AG10803 (cell line): ENCODE data around the gene ASNS.
A peak's percentile ranks its signal among the peaks of the same experiment; 100 is the strongest.
"Not testable (repeated sequence)": the region's sequence is repeated elsewhere in the genome, so short reads cannot be mapped to it uniquely, and the experiment has no call there.

Experiments
- DNase-seq: peaks from one replicate; pipeline ENCODE4 v3.0.0; 2010; ENCODE audit warnings: low read depth
- H3K4me3 ChIP-seq: 2 replicates; pipeline ENCODE4 v1.5.1; 2011; ENCODE audit warnings: mild to moderate bottlenecking, low read length, control low read depth
- CTCF ChIP-seq: conservative IDR thresholded peaks from 2 replicates; pipeline ENCODE4 v1.5.1; 2011; ENCODE audit warnings: mild to moderate bottlenecking, low read length, control low read depth, inconsistent platforms

The ASNS gene, protein sequence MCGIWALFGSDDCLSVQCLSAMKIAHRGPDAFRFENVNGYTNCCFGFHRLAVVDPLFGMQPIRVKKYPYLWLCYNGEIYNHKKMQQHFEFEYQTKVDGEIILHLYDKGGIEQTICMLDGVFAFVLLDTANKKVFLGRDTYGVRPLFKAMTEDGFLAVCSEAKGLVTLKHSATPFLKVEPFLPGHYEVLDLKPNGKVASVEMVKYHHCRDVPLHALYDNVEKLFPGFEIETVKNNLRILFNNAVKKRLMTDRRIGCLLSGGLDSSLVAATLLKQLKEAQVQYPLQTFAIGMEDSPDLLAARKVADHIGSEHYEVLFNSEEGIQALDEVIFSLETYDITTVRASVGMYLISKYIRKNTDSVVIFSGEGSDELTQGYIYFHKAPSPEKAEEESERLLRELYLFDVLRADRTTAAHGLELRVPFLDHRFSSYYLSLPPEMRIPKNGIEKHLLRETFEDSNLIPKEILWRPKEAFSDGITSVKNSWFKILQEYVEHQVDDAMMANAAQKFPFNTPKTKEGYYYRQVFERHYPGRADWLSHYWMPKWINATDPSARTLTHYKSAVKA

GRCh38 chr7:97872025-97872669, at the start of gene ASNS:
Gene ASNS (minus strand): TSS chr7:97872408. CDS start chr7:97869156, 3,252 bp downstream.
- H3K4me3 ChIP-seq: peak within 1 kb of the TSS; percentile 92
- DNase-seq: peak; percentile 92
- TF ChIP-seq CTCF: peak; percentile 16; the same call in 1 of the 2 replicates

GRCh38 chr7:97921254-97921653, 49.0 kb upstream of the ASNS start:
- H3K4me3 ChIP-seq, DNase-seq: not testable (repeated sequence)

- not testable (repeated sequence) for H3K4me3 ChIP-seq, DNase-seq
Observed at GRCh38 chr7:97915267-97915666, 43.1 kb upstream of the ASNS start.

DNA sequence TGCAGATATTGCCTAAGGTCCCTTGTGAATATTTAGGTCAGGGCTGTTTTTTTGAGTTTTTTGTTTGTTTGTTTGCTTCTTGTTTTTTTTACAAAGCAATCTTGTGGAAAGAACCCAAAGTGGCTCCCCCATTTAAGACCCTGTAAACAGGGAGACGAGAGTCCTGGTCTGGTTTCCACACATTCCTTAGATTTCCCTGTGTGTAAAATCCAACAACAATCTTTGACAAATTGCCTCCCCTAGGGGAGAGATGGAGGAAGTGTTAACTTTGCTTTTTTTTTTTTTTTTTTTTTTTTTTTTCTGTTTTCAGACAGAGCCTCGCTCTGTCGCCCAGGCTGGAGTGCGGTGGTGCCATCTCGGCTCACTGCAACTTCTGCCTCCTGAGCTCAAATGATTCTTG, 40.1 kb upstream of the ASNS start:
- not testable (repeated sequence) for H3K4me3 ChIP-seq, DNase-seq

DNA sequence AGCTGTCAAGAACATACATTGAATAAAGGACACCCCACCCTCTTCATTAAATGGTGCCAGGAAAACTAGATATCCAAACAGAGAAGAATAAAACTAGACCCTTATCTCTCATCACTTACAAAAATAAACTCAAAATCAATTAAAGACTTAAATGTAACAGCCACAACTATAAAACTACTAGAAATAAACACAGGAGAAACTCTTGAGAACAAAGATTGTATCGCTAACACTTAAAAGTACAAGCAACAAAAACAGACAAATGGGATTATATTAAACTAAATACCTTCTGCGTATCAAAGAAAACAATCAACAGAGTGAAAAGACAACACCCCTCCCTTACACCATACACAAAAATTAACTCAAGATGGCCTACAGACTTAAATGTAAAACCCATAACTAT, 24.7 kb upstream of the ASNS start:
- not testable (repeated sequence) for H3K4me3 ChIP-seq, DNase-seq

DNA sequence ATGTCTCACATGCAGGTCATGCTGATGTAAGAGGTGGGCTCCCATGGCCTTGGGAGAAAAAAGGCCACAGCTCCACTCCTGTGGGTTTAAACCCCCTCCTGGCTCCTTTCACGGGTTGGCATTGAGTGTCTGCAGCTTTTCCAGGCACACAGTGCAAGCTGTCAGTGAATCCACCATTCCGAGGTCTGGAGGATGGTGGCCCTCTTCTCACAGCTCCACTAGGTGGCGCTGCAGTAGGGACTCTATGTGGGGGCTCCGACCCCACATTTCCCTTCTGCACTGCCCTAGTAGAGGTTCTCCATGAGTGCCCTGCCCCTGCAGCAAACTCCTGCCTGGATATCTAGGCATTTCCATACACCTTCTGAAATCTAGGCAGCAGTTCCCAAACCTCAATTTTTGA, 19.5 kb upstream of the ASNS start:
- H3K4me3 ChIP-seq, DNase-seq: not testable (repeated sequence)

- H3K4me3 ChIP-seq, DNase-seq: not testable (repeated sequence)
Observed at GRCh38 chr7:97879527-97879926, 7.3 kb upstream of the ASNS start.

DNA sequence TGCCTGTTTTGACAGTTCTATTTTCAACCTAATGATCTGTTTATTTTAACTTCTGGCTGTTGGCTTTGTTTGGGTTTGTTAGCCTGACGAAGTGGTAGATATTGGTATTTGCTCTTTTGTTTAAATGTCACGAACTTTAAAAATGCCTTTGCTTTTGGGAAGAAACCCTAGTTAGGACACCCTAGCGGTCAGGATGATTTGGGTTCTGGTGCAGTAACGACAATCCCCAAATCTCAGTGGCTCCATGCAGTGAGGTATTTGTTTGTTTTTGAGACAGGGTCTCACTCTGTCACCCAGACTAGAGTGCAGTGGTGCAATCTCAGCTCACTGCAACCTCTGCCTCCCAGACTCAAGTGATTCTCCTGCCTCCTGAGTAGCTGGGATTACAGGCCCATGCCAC, 2.7 kb upstream of the ASNS start:
- DNase-seq: not testable (repeated sequence)

GRCh38 chr7:97873606-97874005, 1.4 kb upstream of the ASNS start:
- DNase-seq: no peak
- no peak overlapping the region for H3K4me3 ChIP-seq
- no peak for TF ChIP-seq CTCF

More for the DNA sequence above, 2.7 kb upstream of the ASNS start:
- H3K4me3 ChIP-seq: not testable (repeated sequence)

DNA sequence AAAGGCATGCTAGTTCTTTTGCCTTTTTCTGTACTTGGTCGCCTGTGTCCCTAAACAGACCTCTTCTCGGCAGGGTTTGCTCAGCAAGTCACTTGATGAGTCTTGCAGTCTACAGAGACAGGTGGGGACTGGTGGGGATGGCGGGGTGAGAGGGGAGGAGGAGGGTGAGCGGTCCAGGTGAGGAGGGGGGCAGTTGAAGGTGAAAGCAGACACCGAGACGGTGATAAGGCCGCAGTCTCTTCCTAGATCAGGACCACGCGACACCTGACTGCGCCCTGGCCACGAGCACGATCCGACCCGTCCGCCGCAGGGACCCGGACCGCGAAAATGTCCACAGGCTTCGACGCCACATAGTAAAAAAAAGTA, 566 bp downstream of the ASNS start:
- H3K4me3 ChIP-seq: peak overlapping the region; percentile 92
- peak; percentile 3 for DNase-seq
- no peak for TF ChIP-seq CTCF

- no peak for TF ChIP-seq CTCF
- H3K4me3 ChIP-seq: no peak overlapping the region
- DNase-seq: peak; percentile 31
Observed at GRCh38 chr7:97868788-97869187, 3.4 kb downstream of the ASNS start.
